ENCODE data around the gene AKR1C2. TPM values are rescaled to one million over a fixed set of nuclear protein-coding genes. Genes with fewer than 3 reads are reported as not detected.
"Not testable (repeated sequence)": the region's sequence is repeated elsewhere in the genome, so short reads cannot be mapped to it uniquely, and the experiment has no call there.

AKR1C2 gene
- total and polyA plus RNA-seq, 7 donors = 38.7 to 2,054 (median 161) TPM

GRCh38 chr10:5030989-5031388, 27.3 kb upstream of the AKR1C2 start:
- no peak for TF ChIP-seq CTCF (IDR thresholded peaks at IDR 0.05)
- intact Hi-C loops (cut with DNase I) = no loop called here
- WGBS, 3 donors = 94 to 100% (median 100%) methylated on average over 1 of the region's 1 CpG
- H3K4me1 ChIP-seq = no peaks in the 10 kb centered on the region
- no peak overlapping the region for H3K4me3 ChIP-seq
- H3K36me3 ChIP-seq (ENCODE audit: insufficient read depth in 1 of 2, low read depth in 1 of 2) = no peaks in the 10 kb centered on the region
- H3K27me3 ChIP-seq (ENCODE audit: insufficient read depth in 3 of 3, low read length in 2 of 3) = peaks cover 0 to 2% (median 0%) of the 10 kb centered on the region in 3 donors
- ATAC-seq (no peak), DNase-seq (no peak)
- peaks cover 24% of the 10 kb centered on the region for H3K9me3 ChIP-seq
- no peak overlapping the region for H3K27ac ChIP-seq

- H3K9me3 ChIP-seq; DNase-seq; H3K4me1 ChIP-seq; H3K27me3 ChIP-seq (ENCODE audit: insufficient read depth in 3 of 3, low read length in 2 of 3); intact Hi-C loops (cut with DNase I); H3K36me3 ChIP-seq (ENCODE audit: insufficient read depth in 1 of 2, low read depth in 1 of 2); H3K4me3 ChIP-seq: not testable (repeated sequence)
- peak; percentile 48 to 87 (median 75) for ATAC-seq
- peak overlapping the region; percentile 65 for H3K27ac ChIP-seq
These were observed 21.8 kb upstream of the AKR1C2 start for GRCh38 chr10:5025461-5025881.

GRCh38 chr10:5023177-5023805, 19.6 kb upstream of the AKR1C2 start:
- TF ChIP-seq CTCF (IDR thresholded peaks at IDR 0.05) = no peak

GRCh38 chr10:5021624-5022290, 18.1 kb upstream of the AKR1C2 start:
- intact Hi-C loops (cut with DNase I) = loop anchor here in 1 of 2 donors (5.0 kb wide), 1 partner anchor 51 kb away; no protein-coding TSS in a partner anchor
- not testable (repeated sequence) for H3K27me3 ChIP-seq (ENCODE audit: insufficient read depth in 3 of 3, low read length in 2 of 3); H3K9me3 ChIP-seq; ATAC-seq; H3K36me3 ChIP-seq (ENCODE audit: insufficient read depth in 1 of 2, low read depth in 1 of 2); H3K27ac ChIP-seq; H3K4me3 ChIP-seq; DNase-seq
- H3K4me1 ChIP-seq = peaks cover 44% of the 10 kb centered on the region
- WGBS, 3 donors = 78 to 87% (median 83%) methylated on average over 8 to 9 of the region's 10 CpGs

More at GRCh38 chr10:5023177-5023805, 19.6 kb upstream of the AKR1C2 start:
- Histone ChIP-seq H3K9me3 (no peaks in the 10 kb centered on the region), H3K27ac (no peak overlapping the region), H3K4me3 (no peak overlapping the region), H3K36me3 (ENCODE audit: insufficient read depth in 1 of 2, low read depth in 1 of 2) (no peaks in the 10 kb centered on the region), H3K4me1 (peaks cover 30% of the 10 kb centered on the region), H3K27me3 (ENCODE audit: insufficient read depth in 3 of 3, low read length in 2 of 3) (no peaks in the 10 kb centered on the region)
- DNase-seq (no peak), ATAC-seq (no peak)
- 37 to 57% (median 45%) methylated on average over 4 of the region's 4 CpGs for WGBS, 3 donors
- intact Hi-C loops (cut with DNase I) = loop anchor here in 1 of 2 donors (5.0 kb wide), 1 partner anchor 49 kb away; no protein-coding TSS in a partner anchor

- H3K27me3 ChIP-seq (ENCODE audit: insufficient read depth in 3 of 3, low read length in 2 of 3); DNase-seq; H3K4me3 ChIP-seq; H3K36me3 ChIP-seq (ENCODE audit: insufficient read depth in 1 of 2, low read depth in 1 of 2); H3K9me3 ChIP-seq: not testable (repeated sequence)
- ATAC-seq = peak; percentile 62 to 84 (median 78)
- H3K27ac ChIP-seq = peak overlapping the region; percentile 84
- intact Hi-C loops (cut with DNase I) = loop anchor here (1.0 to 10.0 kb wide), 4 partner anchors 52 to 262 kb away; partner anchors contain the start of gene AKR1C3 (in 1 of the 2)
- WGBS, 3 donors = 37 to 55% (median 41%) methylated on average over 6 of the region's 6 CpGs
- H3K4me1 ChIP-seq = peaks cover 43% of the 10 kb centered on the region
These were observed 16.3 kb upstream of the AKR1C2 start for GRCh38 chr10:5019770-5020612.

GRCh38 chr10:5018671-5019277, 15.1 kb upstream of the AKR1C2 start:
- not testable (repeated sequence) for H3K27me3 ChIP-seq (ENCODE audit: insufficient read depth in 3 of 3, low read length in 2 of 3); H3K9me3 ChIP-seq; H3K36me3 ChIP-seq (ENCODE audit: insufficient read depth in 1 of 2, low read depth in 1 of 2)
- intact Hi-C loops (cut with DNase I) = loop anchor here (1.0 to 10.0 kb wide), 3 partner anchors 76 to 264 kb away; partner anchors contain the start of gene AKR1C3 (in 1 of the 2)
- peak in 1 of 2 donors; percentile 22 for DNase-seq
- peak overlapping the region; percentile 84 for H3K27ac ChIP-seq
- H3K4me3 ChIP-seq = peak overlapping the region; percentile 28
- H3K4me1 ChIP-seq = peaks cover 40% of the 10 kb centered on the region
- WGBS, 3 donors = 31 to 34% (median 34%) methylated on average over 3 of the region's 3 CpGs
- ATAC-seq = peak; percentile 89 to 95 (median 94)

Measured in psoas muscle (tissue), 8 donors.